Lung (tissue), 12 donors: Measurements from ENCODE around the gene IGFBP2. TPM values are rescaled to one million over a fixed set of nuclear protein-coding genes. Genes with fewer than 3 reads are reported as not detected.

Experiments
- ATAC-seq: fragments of 200-7000 bp; cut with Tn5 transposase; one replicate; pipeline ENCODE4 v1.9.1; 2020; ENCODE audit warnings: moderate number of reproducible peaks; ENCODE audit not compliant: insufficient read depth, low FRiP score
- DNase-seq, 3 donors: peaks; one replicate each; pipeline ENCODE4 v3.0.0-alpha.2; 2013 to 2017
- H3K27ac ChIP-seq, 2 donors: one replicate each; pipeline ENCODE4 v1.5.1; 2013; ENCODE audit warnings: mild to moderate bottlenecking in 2 of 2, moderate library complexity in 2 of 2, control low read depth in 1 of 2, inconsistent platforms in 1 of 2, low read depth in 1 of 2, low read length in 1 of 2
- H3K27me3 ChIP-seq, 3 donors: one replicate each; pipeline ENCODE4 v1.5.1; 2013; ENCODE audit warnings: low read length in 2 of 3; ENCODE audit not compliant: control insufficient read depth in 3 of 3, insufficient read depth in 3 of 3
- H3K36me3 ChIP-seq, 4 donors: one replicate each; pipeline ENCODE4 v1.5.1; 2013; ENCODE audit warnings: low read length in 4 of 4, mild to moderate bottlenecking in 1 of 4, moderate library complexity in 1 of 4; ENCODE audit not compliant: control insufficient read depth in 4 of 4, insufficient read depth in 4 of 4
- H3K4me1 ChIP-seq, 5 donors: one replicate each; pipeline ENCODE4 v1.5.1; 2013; ENCODE audit warnings: low read length in 5 of 5, mild to moderate bottlenecking in 2 of 5, moderate library complexity in 1 of 5; ENCODE audit not compliant: control insufficient read depth in 5 of 5, insufficient read depth in 5 of 5
- H3K4me3 ChIP-seq: one replicate; pipeline ENCODE4 v1.5.1; 2013; ENCODE audit warnings: mild to moderate bottlenecking, control low read depth, moderate library complexity
- H3K9ac ChIP-seq, 2 donors: one replicate each; pipeline ENCODE4 v1.5.1; 2013; ENCODE audit warnings: low read length in 2 of 2, control low read depth in 1 of 2; ENCODE audit not compliant: insufficient read depth in 1 of 2
- H3K9me3 ChIP-seq, 4 donors: one replicate each; pipeline ENCODE4 v1.5.1; 2013; ENCODE audit warnings: low read length in 3 of 4, mild to moderate bottlenecking in 1 of 4, moderate library complexity in 1 of 4; ENCODE audit not compliant: control insufficient read depth in 4 of 4, insufficient read depth in 3 of 4
- CTCF ChIP-seq: IDR thresholded peaks from 2 replicates; pipeline ENCODE4 v1.5.1; 2012; ENCODE audit warnings: mild to moderate bottlenecking; ENCODE audit errors: control extremely low read depth, extremely low read depth
- WGBS, 2 donors: extraction: QIAGEN DNeasy Blood & Tissue Kit; methylation state at CpG; one replicate each; pipeline ENCODE4 v1.1.7; 2013; 5-methylcytosine and 5-hydroxymethylcytosine counted together
- polyA plus RNA-seq, 2 donors: library from polyadenylated mRNA; stranded (reverse); fragments of 200-250 nt; gene quantifications; one replicate each; pipeline ENCODE4 v1.2.1, GENCODE V29; 2013
- total RNA-seq, 2 donors: library from RNA; depleted of rRNA in 1 of 2; stranded (reverse); fragments of >200 nt in 1 of 2; gene quantifications; one replicate each; pipeline ENCODE4 v1.2.1, GENCODE V29; 2014 to 2021
- donor health status: control.
- donor health status: control.
- donor health status: Bipolar disorder and iron deficiency.
- donor health status: healthy.
- donor health status: DM: yes; HTN: yes; CAD: no.

IGFBP2 gene
- total and polyA plus RNA-seq, 4 donors = 50.5 to 104 (median 81.2) TPM

- no peak for DNase-seq
- no peak overlapping the region for H3K4me3 ChIP-seq
- no peaks in the 10 kb centered on the region for H3K36me3 ChIP-seq
- no peak overlapping the region for H3K27ac ChIP-seq
- 82 to 87% methylated on average over 7 of the region's 7 CpGs for WGBS, 2 donors
- no peak overlapping the region for H3K9ac ChIP-seq
- TF ChIP-seq CTCF = no peak
- ATAC-seq = no peak
- no peaks in the 10 kb centered on the region for H3K9me3 ChIP-seq
- H3K27me3 ChIP-seq = no peaks in the 10 kb centered on the region
- H3K4me1 ChIP-seq = peaks cover 0 to 11% (median 0%) of the 10 kb centered on the region in 5 donors
Observed at GRCh38 chr2:216615298-216616082, 17.7 kb upstream of the IGFBP2 start.

GRCh38 chr2:216616083-216616678 lies 17.0 kb upstream of the IGFBP2 start:
- Histone ChIP-seq H3K36me3 (no peaks in the 10 kb centered on the region), H3K27ac (no peak overlapping the region), H3K4me1 (peaks cover 0 to 17% (median 0%) of the 10 kb centered on the region in 5 donors), H3K4me3 (no peak overlapping the region), H3K9me3 (no peaks in the 10 kb centered on the region), H3K27me3 (no peaks in the 10 kb centered on the region), H3K9ac (no peak overlapping the region)
- DNase-seq (no peak), ATAC-seq (no peak)
- 90 to 92% methylated on average over 3 of the region's 3 CpGs for WGBS, 2 donors
- no peak for TF ChIP-seq CTCF

- DNase-seq = no peak
- TF ChIP-seq CTCF = no peak
- no peak for ATAC-seq
- Histone ChIP-seq H3K4me1 (peaks cover 0 to 21% (median 1%) of the 10 kb centered on the region in 5 donors), H3K27ac (no peak overlapping the region), H3K4me3 (no peak overlapping the region), H3K27me3 (no peaks in the 10 kb centered on the region), H3K36me3 (no peaks in the 10 kb centered on the region), H3K9ac (no peak overlapping the region), H3K9me3 (no peaks in the 10 kb centered on the region)
- 88 to 92% methylated on average over 13 of the region's 13 CpGs for WGBS, 2 donors
Observed at GRCh38 chr2:216617159-216617815, 15.9 kb upstream of the IGFBP2 start.
